Endothelial cell of umbilical vein (primary cell): ENCODE results near the gene TGFBR3. TPM values are rescaled to one million over a fixed set of nuclear protein-coding genes. Genes with fewer than 3 reads are reported as not detected.

Source experiments
- BruUV-seq: library from RNA; stranded (reverse); fragments of 400-500 nt; replicated peaks from 2 replicates; lab custom pipeline; 2021; lab: Mats Ljungman, UMichigan
- CTCF ChIA-PET: fragments of 300-600, 350-600 bp; sonication (Branson Sonifier 250); formaldehyde crosslinking; loops from one replicate; lab custom pipeline; 2021; ENCODE audit warnings: antibody characterized with exemption, inconsistent platforms; lab: Charles Lee
- POLR2A ChIA-PET: fragments of 300-600, 350-600 bp; sonication (Branson Sonifier 250); formaldehyde crosslinking; loops from one replicate; lab custom pipeline; 2021; ENCODE audit warnings: antibody characterized with exemption, inconsistent platforms; lab: Charles Lee
- DNase-seq: peaks from one replicate; pipeline ENCODE4 v3.0.0-alpha.2; 2011; ENCODE audit warnings: low read depth, low spot score
- FAIRE-seq: peaks from 2 replicates; lab custom pipeline; 2011; peaks lifted over from hg19 to GRCh38; lab: Jason Lieb, UNC
- H2AFZ ChIP-seq: 2 replicates; pipeline ENCODE4 v1.6.0; 2012; ENCODE audit warnings: low read depth, low read length, control low read depth, inconsistent platforms
- H3K27ac ChIP-seq: 2 replicates; pipeline ENCODE4 v1.5.1; 2011; ENCODE audit warnings: low read depth, mild to moderate bottlenecking, control low read depth, low read length, moderate library complexity; ENCODE audit not compliant: insufficient read depth
- H3K27me3 ChIP-seq, 2 experiments: 2 replicates each; pipeline versions ENCODE4 v1.6.0 to v1.6.1; 2011; ENCODE audit warnings: low read length in 2 of 2, mixed read lengths in 1 of 2; ENCODE audit not compliant: control insufficient read depth in 2 of 2, insufficient read depth in 2 of 2
- H3K36me3 ChIP-seq, 2 experiments: 2 replicates in 1 of 2; 3 replicates in 1 of 2; pipeline ENCODE4 v1.5.1; 2011; ENCODE audit warnings: low read length in 2 of 2, mild to moderate bottlenecking in 1 of 2, moderate library complexity in 1 of 2; ENCODE audit not compliant: control insufficient read depth in 2 of 2, insufficient read depth in 2 of 2; ENCODE audit errors: extremely low read depth in 1 of 2
- H3K4me1 ChIP-seq: 3 replicates; pipeline ENCODE4 v1.5.1; 2011; ENCODE audit warnings: mild to moderate bottlenecking, low read length; ENCODE audit not compliant: control insufficient read depth, insufficient read depth; ENCODE audit errors: extremely low read depth
- H3K4me2 ChIP-seq: 2 replicates; pipeline ENCODE4 v1.6.1; 2011; ENCODE audit warnings: low read length, control low read depth, mixed read lengths; ENCODE audit not compliant: insufficient read depth
- H3K4me3 ChIP-seq, 3 experiments: fragments of 200-600 bp in 1 of 3; sonication (generic), shearing (Covaris generic) in 1 of 3; replicated peaks in 1 of 3; 2 replicates each; pipeline ENCODE4 v1.5.1; 2011 to 2016; ENCODE audit warnings: control low read depth in 3 of 3, low read length in 3 of 3, mild to moderate bottlenecking in 2 of 3, inconsistent platforms in 1 of 3, low read depth in 1 of 3, moderate library complexity in 1 of 3; ENCODE audit not compliant: insufficient read depth in 1 of 3
- H3K79me2 ChIP-seq: 2 replicates; pipeline ENCODE4 v1.6.0; 2012; ENCODE audit warnings: low read length, inconsistent platforms; ENCODE audit not compliant: control insufficient read depth, insufficient read depth
- H3K9ac ChIP-seq: replicated peaks from 2 replicates; pipeline ENCODE3; 2011; ENCODE audit warnings: low read length, control low read depth; ENCODE audit not compliant: insufficient read depth; ENCODE audit errors: extremely low read depth
- H3K9me1 ChIP-seq: replicated peaks from 3 replicates; pipeline ENCODE4 v1.6.0; 2011; ENCODE audit warnings: mild to moderate bottlenecking, low read length; ENCODE audit not compliant: control insufficient read depth, insufficient read depth; ENCODE audit errors: extremely low read depth
- H3K9me3 ChIP-seq: replicated peaks from 2 replicates; pipeline ENCODE4 v1.5.1; 2012; ENCODE audit warnings: low read length, inconsistent platforms; ENCODE audit not compliant: control insufficient read depth, insufficient read depth
- H4K20me1 ChIP-seq: replicated peaks from 2 replicates; pipeline ENCODE3; 2011; ENCODE audit warnings: mild to moderate bottlenecking, low read length; ENCODE audit not compliant: control insufficient read depth, insufficient read depth; ENCODE audit errors: extremely low read depth
- CTCF ChIP-seq, 2 donors: IDR thresholded peaks; 1 replicate in 1 of 2; 2 replicates in 1 of 2; pipeline ENCODE4 v1.5.1; 2011; ENCODE audit warnings: low read length in 2 of 2, mild to moderate bottlenecking in 2 of 2, moderate library complexity in 2 of 2, control low read depth in 1 of 2, inconsistent platforms in 1 of 2, low read depth in 1 of 2; ENCODE audit not compliant: insufficient read depth in 1 of 2; ENCODE audit errors: extremely low read depth in 1 of 2
- EZH2 ChIP-seq: IDR thresholded peaks from 2 replicates; pipeline ENCODE4 v1.6.1; 2012; ENCODE audit warnings: borderline replicate concordance, low read depth, mild to moderate bottlenecking, moderate library complexity, low read length, inconsistent platforms; ENCODE audit not compliant: severe bottlenecking
- FOS ChIP-seq: IDR thresholded peaks from 2 replicates; pipeline ENCODE4 v1.6.1; 2011; ENCODE audit warnings: mild to moderate bottlenecking, low read length, moderate library complexity, borderline replicate concordance; ENCODE audit not compliant: insufficient read depth
- GATA2 ChIP-seq: IDR thresholded peaks from 2 replicates; pipeline ENCODE4 v1.7.0; 2011; ENCODE audit warnings: low read depth, mild to moderate bottlenecking, moderate library complexity, mixed read lengths, low read length; ENCODE audit not compliant: insufficient read length, insufficient read depth
- JUN ChIP-seq: IDR thresholded peaks from 2 replicates; pipeline ENCODE4 v1.6.1; 2011; ENCODE audit warnings: borderline replicate concordance, low read depth; ENCODE audit not compliant: insufficient read length, insufficient read depth
- MYC ChIP-seq: IDR thresholded peaks from one replicate; pipeline ENCODE4 v1.6.1; 2011; ENCODE audit warnings: mild to moderate bottlenecking, low read depth, low read length
- POLR2A ChIP-seq: IDR thresholded peaks from 2 replicates; pipeline ENCODE4 v1.6.1; 2012; ENCODE audit warnings: low read depth, mild to moderate bottlenecking, control low read depth, low read length
- POLR2AphosphoS5 ChIP-seq: IDR thresholded peaks from 2 replicates; pipeline ENCODE4 v1.6.1; 2012; ENCODE audit warnings: low read depth, mild to moderate bottlenecking, control low read depth, low read length, moderate library complexity; ENCODE audit not compliant: insufficient read depth
- dilution Hi-C: fragments of 300-500 bp; cut with MboI; formaldehyde crosslinking; loops from one replicate; pipeline ENCODE4 v1.15.0; 2019; ENCODE audit warnings: low sequenced_read_pairs; ENCODE audit not compliant: extremely low pct_ligation_motif_present
- intact Hi-C: fragments of 100-400 bp; cut with micrococcal nuclease; formaldehyde crosslinking; loops from one replicate; pipeline ENCODE4 v1.10.0; 2022
- polyA plus RNA-seq, 4 experiments: library from polyadenylated mRNA; depleted of rRNA in 3 of 4; stranded (reverse) in 3 of 4; unstranded in 1 of 4; fragments of >200 nt; gene quantifications; 2 replicates each; pipeline versions ENCODE4 v1.2.1 to v1.2.3, GENCODE V29; 2011 to 2012; ENCODE audit warnings: missing spikeins in 1 of 4
- total RNA-seq: library from RNA; stranded (reverse); gene quantifications from 2 replicates; pipeline ENCODE4 v1.2.3, GENCODE V29; 2021
- TF ChIP-seq, protein P1 (sequence below): IDR thresholded peaks from 2 replicates; pipeline ENCODE4 v1.6.1; 2011; ENCODE audit not compliant: insufficient read depth, insufficient read length

TGFBR3 gene
- total and polyA plus RNA-seq, 2 donors (not counting 3 experiments of a cell fraction or from before 2014, with no cell fraction given) = 8.0 to 13.4 TPM

GRCh38 chr1:91760512-91760911 is 125.4 kb downstream of the TGFBR3 start:
- Histone ChIP-seq H3K27me3 (no peaks in the 10 kb centered on the region), H3K4me3 (no peak overlapping the region), H3K9me3 (no peaks in the 10 kb centered on the region), H3K79me2 (no peaks in the 10 kb centered on the region), H3K36me3 (no peaks in the 10 kb centered on the region), H3K4me2 (no peak overlapping the region), H3K4me1 (no peaks in the 10 kb centered on the region), H2AFZ (no peak overlapping the region), H4K20me1 (no peaks in the 10 kb centered on the region), H3K9ac (no peak overlapping the region), H3K9me1 (no peaks in the 10 kb centered on the region), H3K27ac (no peak overlapping the region)
- DNase-seq = no peak
- CTCF ChIA-PET = interaction anchor here (1.1 to 1.7 kb wide), 3 partner anchors 9 to 24 kb away, joined by 3 to 8 read pairs (median 3); no protein-coding TSS in a partner anchor
- dilution Hi-C loops = no loop called here
- no peak for FAIRE-seq
- BruUV-seq = no TSS peak
- intact Hi-C loops = no loop called here
- TF ChIP-seq, protein P1, sequence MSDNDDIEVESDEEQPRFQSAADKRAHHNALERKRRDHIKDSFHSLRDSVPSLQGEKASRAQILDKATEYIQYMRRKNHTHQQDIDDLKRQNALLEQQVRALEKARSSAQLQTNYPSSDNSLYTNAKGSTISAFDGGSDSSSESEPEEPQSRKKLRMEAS = no peak
- TF ChIP-seq POLR2A (no peak), GATA2 (no peak), MYC (no peak), JUN (no peak), POLR2AphosphoS5 (no peak), FOS (no peak), EZH2 (no peak), CTCF (IDR thresholded peaks at IDR 0.05; ENCODE audit: extremely low read depth in 1 of 2, insufficient read depth in 1 of 2, low read depth in 1 of 2, low read length in 2 of 2) (no peak)
- POLR2A ChIA-PET = no interaction called here
